ENCODE results near the gene HLCS.

GRCh38 chr21:36913247-36914169, 53.0 kb downstream of the HLCS start:
- TF ChIP-seq CTCF (IDR thresholded peaks at IDR 0.05) (no peak), POLR2A (IDR thresholded peaks at IDR 0.05) (no peak)

Data from right lobe of liver (tissue), 4 donors.